RWPE2 (cell line): ENCODE measurements around the gene PCNT.
A peak's percentile ranks its signal among the peaks of the same experiment; 100 is the strongest.
"Not testable (repeated sequence)": the region's sequence is repeated elsewhere in the genome, so short reads cannot be mapped to it uniquely, and the experiment has no call there.

Experiments
- ATAC-seq: fragments of 200-7000 bp; cut with Tn5 transposase; 3 replicates; pipeline ENCODE4 v1.9.1; 2021; ENCODE audit warnings: low read depth
- DNase-seq: peaks from one replicate; pipeline ENCODE4 v3.0.0-alpha.2; 2020; ENCODE audit warnings: low spot score
- H3K27ac ChIP-seq: fragments of 450-650 bp; 2 replicates; pipeline ENCODE4 v1.5.1; 2017; ENCODE audit warnings: mild to moderate bottlenecking; ENCODE audit not compliant: poor library complexity, severe bottlenecking
- H3K27me3 ChIP-seq: fragments of 250-450 bp; sonication (Bioruptor Pico); 2 replicates; pipeline ENCODE4 v1.5.1; 2021; ENCODE audit warnings: mild to moderate bottlenecking, moderate library complexity; ENCODE audit not compliant: insufficient read depth, poor library complexity, severe bottlenecking
- H3K36me3 ChIP-seq: fragments of 250-450 bp; sonication (Bioruptor Pico); 2 replicates; pipeline ENCODE4 v1.5.1; 2020; ENCODE audit warnings: low read depth, mild to moderate bottlenecking, moderate library complexity
- H3K4me1 ChIP-seq: fragments of 250-450 bp; sonication (Bioruptor Pico); 2 replicates; pipeline ENCODE4 v1.5.1; 2021; ENCODE audit warnings: mild to moderate bottlenecking, moderate library complexity; ENCODE audit not compliant: insufficient read depth, poor library complexity, severe bottlenecking
- H3K4me3 ChIP-seq: fragments of 250-450 bp; sonication (Bioruptor Pico); 2 replicates; pipeline ENCODE4 v1.5.1; 2021; ENCODE audit warnings: mild to moderate bottlenecking, moderate library complexity; ENCODE audit not compliant: severe bottlenecking
- H3K9me3 ChIP-seq: fragments of 250-450 bp; sonication (Bioruptor Pico); 2 replicates; pipeline ENCODE4 v1.5.1; 2021; ENCODE audit warnings: mild to moderate bottlenecking, moderate library complexity; ENCODE audit not compliant: severe bottlenecking
- CTCF ChIP-seq: fragments of 450-650 bp; IDR thresholded peaks from one replicate; pipeline ENCODE4 v1.5.1; 2017; ENCODE audit warnings: mild to moderate bottlenecking, moderate library complexity; ENCODE audit not compliant: poor library complexity, severe bottlenecking

The PCNT gene

DNA sequence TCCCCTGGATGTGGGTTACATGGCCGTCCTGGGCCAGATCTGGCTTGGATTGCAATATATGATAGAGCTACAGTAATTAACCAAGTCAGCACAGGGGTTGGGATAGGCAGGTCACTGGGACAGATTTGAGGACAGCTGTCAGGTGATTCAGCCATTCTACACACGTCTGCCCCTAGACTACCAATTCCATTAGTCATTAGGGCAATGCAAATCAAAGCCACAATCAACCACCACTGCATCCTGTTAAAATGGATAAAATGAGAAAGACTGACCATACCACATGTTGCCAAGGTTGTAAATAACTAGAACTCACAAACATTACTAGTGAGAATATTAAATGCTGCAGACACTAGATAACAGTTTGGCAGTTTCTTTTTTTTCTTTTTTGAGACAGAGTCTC lies 16.3 kb upstream of the PCNT start:
- no peak for TF ChIP-seq CTCF
- Histone ChIP-seq H3K36me3 (peaks cover 26% of the 10 kb centered on the region), H3K27ac (no peak overlapping the region), H3K27me3 (no peaks in the 10 kb centered on the region), H3K4me1 (no peaks in the 10 kb centered on the region), H3K9me3 (no peaks in the 10 kb centered on the region), H3K4me3 (no peak overlapping the region)
- ATAC-seq (peak; percentile 93), DNase-seq (no peak)

DNA sequence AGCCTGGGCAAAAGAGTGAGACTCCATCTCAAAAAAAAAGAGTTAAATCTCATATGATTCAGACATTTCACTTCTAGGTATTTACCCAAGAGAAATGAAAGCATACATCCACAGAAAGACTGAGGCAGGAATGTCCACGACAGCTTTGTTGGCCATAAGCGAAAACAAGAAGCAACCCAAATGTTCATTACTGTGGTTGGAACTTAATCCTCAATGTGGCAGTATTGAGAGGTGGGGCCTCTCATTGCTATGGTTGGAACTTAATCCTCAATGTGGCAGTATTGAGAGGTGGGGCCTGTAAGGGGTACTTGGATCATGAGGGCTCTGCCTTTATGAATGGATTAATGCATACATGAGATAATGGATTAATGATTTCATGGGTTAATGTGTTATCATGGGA lies 15.5 kb upstream of the PCNT start:
- no peak for TF ChIP-seq CTCF
- H3K4me1 ChIP-seq = no peaks in the 10 kb centered on the region
- H3K36me3 ChIP-seq = peaks cover 29% of the 10 kb centered on the region
- no peaks in the 10 kb centered on the region for H3K27me3 ChIP-seq
- no peak overlapping the region for H3K4me3 ChIP-seq
- no peaks in the 10 kb centered on the region for H3K9me3 ChIP-seq
- DNase-seq (no peak), ATAC-seq (no peak)
- H3K27ac ChIP-seq = no peak overlapping the region

DNA sequence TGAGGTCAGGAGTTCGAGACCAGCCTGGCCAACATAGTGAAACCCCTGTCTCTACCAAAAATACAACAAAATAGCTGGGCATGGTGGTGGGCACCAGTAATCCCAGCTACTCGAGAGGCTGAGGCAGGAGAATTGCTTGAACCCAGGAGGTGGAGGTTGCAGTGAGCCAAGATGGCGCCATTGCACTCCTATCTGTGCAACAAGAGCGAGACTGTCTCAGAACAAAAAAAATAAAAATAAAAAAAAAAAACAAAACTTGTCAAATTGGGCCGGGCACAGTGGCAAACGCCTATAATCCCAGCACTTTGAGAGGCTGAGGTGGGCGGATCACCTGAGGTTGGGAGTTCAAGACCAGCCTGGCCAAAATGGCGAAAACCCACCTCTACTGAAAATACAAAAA lies 13.7 kb upstream of the PCNT start:
- H3K27me3 ChIP-seq, DNase-seq, H3K4me1 ChIP-seq, H3K27ac ChIP-seq, H3K4me3 ChIP-seq, ATAC-seq, H3K9me3 ChIP-seq: not testable (repeated sequence)
- H3K36me3 ChIP-seq = peaks cover 27% of the 10 kb centered on the region

DNA sequence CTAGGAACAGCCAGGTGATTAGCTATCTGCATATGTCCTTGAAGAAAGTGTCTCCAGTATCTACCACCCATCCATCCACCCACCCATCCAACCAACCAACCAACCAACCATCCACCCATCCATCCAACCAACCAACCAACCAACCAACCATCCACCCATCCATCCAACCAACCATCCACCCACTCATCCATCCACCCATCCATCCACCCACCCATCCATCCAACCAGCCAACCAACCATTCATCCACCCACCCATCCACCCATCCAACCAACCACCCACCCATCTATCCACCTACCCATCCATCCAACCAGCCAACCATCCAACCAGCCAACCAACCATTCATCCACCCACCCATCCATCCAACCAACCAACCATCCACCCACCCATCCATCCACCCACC lies 12.4 kb upstream of the PCNT start:
- H3K36me3 ChIP-seq = peaks cover 27% of the 10 kb centered on the region

GRCh38 chr21:46312949-46313348 lies 11.0 kb upstream of the PCNT start:
- ATAC-seq = no peak

More for the DNA sequence above, 12.4 kb upstream of the PCNT start:
- H3K27ac ChIP-seq = no peak overlapping the region
- H3K4me3 ChIP-seq = no peak overlapping the region
- no peaks in the 10 kb centered on the region for H3K9me3 ChIP-seq
- TF ChIP-seq CTCF = no peak
- no peaks in the 10 kb centered on the region for H3K27me3 ChIP-seq
- ATAC-seq = no peak
- H3K4me1 ChIP-seq = no peaks in the 10 kb centered on the region
- DNase-seq = no peak

More at GRCh38 chr21:46312949-46313348, 11.0 kb upstream of the PCNT start:
- Histone ChIP-seq H3K4me3 (no peak overlapping the region), H3K36me3 (peaks cover 27% of the 10 kb centered on the region), H3K27ac (no peak overlapping the region), H3K27me3 (no peaks in the 10 kb centered on the region), H3K9me3 (no peaks in the 10 kb centered on the region), H3K4me1 (no peaks in the 10 kb centered on the region)
- no peak for TF ChIP-seq CTCF
- no peak for DNase-seq
